ENCODE data around the gene REXO2.

The REXO2 gene

GRCh38 chr11:114401311-114401710 is 38.0 kb upstream of the REXO2 start:
- peak overlapping the region; percentile 100 for H3K27ac ChIP-seq (ENCODE audit: low read depth, low read length, severe bottlenecking)
- H3K9me3 ChIP-seq (ENCODE audit: control insufficient read depth, low read length): no peaks in the 10 kb centered on the region
- H3K4me1 ChIP-seq (ENCODE audit: control insufficient read depth, insufficient read depth, low read length, poor library complexity, severe bottlenecking): peaks cover 12% of the 10 kb centered on the region
- H3K36me3 ChIP-seq (ENCODE audit: control insufficient read depth, insufficient read depth, low read length): peaks cover 27% of the 10 kb centered on the region
- no CpG with 5 or more reads among the region's 4 CpGs for WGBS, 2 experiments (ENCODE audit: insufficient coverage in 2 of 2)
- peak overlapping the region; percentile 84 for H3K4me3 ChIP-seq (ENCODE audit: extremely low read depth, insufficient read depth, low read length, poor library complexity, severe bottlenecking)

GRCh38 chr11:114412946-114413345 is 26.3 kb upstream of the REXO2 start:
- Histone ChIP-seq H3K36me3 (ENCODE audit: control insufficient read depth, insufficient read depth, low read length) (peaks cover 53% of the 10 kb centered on the region), H3K4me1 (ENCODE audit: control insufficient read depth, insufficient read depth, low read length, poor library complexity, severe bottlenecking) (no peaks in the 10 kb centered on the region), H3K4me3 (ENCODE audit: extremely low read depth, insufficient read depth, low read length, poor library complexity, severe bottlenecking) (no peak overlapping the region), H3K9me3 (ENCODE audit: control insufficient read depth, low read length) (no peaks in the 10 kb centered on the region), H3K27ac (ENCODE audit: low read depth, low read length, severe bottlenecking) (no peak overlapping the region)
- WGBS, 2 experiments (ENCODE audit: insufficient coverage in 2 of 2): 100% methylated on average over 3 of the region's 4 CpGs

DNA sequence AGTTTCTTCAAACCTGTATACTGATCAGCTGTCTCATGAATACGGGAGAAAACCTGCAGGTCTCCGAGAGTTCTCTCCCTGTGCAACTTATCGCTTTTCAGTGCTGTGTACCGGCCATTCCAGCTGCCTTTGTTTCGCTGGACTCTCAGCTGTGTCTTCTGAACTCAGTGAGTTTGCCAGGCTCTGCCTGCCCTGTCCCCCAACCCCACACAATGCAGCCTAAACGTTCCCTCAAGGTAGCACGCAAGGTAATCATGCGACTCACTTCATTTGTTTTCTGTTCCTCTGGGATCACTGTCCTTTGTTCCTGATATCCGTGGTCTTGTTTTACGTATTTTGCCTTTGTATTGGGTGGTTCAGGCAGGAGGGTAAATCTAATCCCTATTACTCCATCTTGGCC is 25.3 kb upstream of the REXO2 start:
- Histone ChIP-seq H3K4me1 (ENCODE audit: control insufficient read depth, insufficient read depth, low read length, poor library complexity, severe bottlenecking) (no peaks in the 10 kb centered on the region), H3K36me3 (ENCODE audit: control insufficient read depth, insufficient read depth, low read length) (peaks cover 52% of the 10 kb centered on the region), H3K4me3 (ENCODE audit: extremely low read depth, insufficient read depth, low read length, poor library complexity, severe bottlenecking) (no peak overlapping the region), H3K27ac (ENCODE audit: low read depth, low read length, severe bottlenecking) (no peak overlapping the region), H3K9me3 (ENCODE audit: control insufficient read depth, low read length) (no peaks in the 10 kb centered on the region)
- 88 to 90% methylated on average over 8 to 9 of the region's 10 CpGs for WGBS, 2 experiments (ENCODE audit: insufficient coverage in 2 of 2)

GRCh38 chr11:114416441-114416961 is 22.8 kb upstream of the REXO2 start:
- H3K4me3 ChIP-seq (ENCODE audit: extremely low read depth, insufficient read depth, low read length, poor library complexity, severe bottlenecking): no peak overlapping the region
- no peaks in the 10 kb centered on the region for H3K9me3 ChIP-seq (ENCODE audit: control insufficient read depth, low read length)
- H3K27ac ChIP-seq (ENCODE audit: low read depth, low read length, severe bottlenecking): no peak overlapping the region
- peaks cover 30% of the 10 kb centered on the region for H3K36me3 ChIP-seq (ENCODE audit: control insufficient read depth, insufficient read depth, low read length)
- H3K4me1 ChIP-seq (ENCODE audit: control insufficient read depth, insufficient read depth, low read length, poor library complexity, severe bottlenecking): no peaks in the 10 kb centered on the region

GRCh38 chr11:114426280-114426679 is 13.0 kb upstream of the REXO2 start:
- Histone ChIP-seq H3K27ac (ENCODE audit: low read depth, low read length, severe bottlenecking) (no peak overlapping the region), H3K4me1 (ENCODE audit: control insufficient read depth, insufficient read depth, low read length, poor library complexity, severe bottlenecking) (no peaks in the 10 kb centered on the region), H3K36me3 (ENCODE audit: control insufficient read depth, insufficient read depth, low read length) (no peaks in the 10 kb centered on the region), H3K4me3 (ENCODE audit: extremely low read depth, insufficient read depth, low read length, poor library complexity, severe bottlenecking) (no peak overlapping the region), H3K9me3 (ENCODE audit: control insufficient read depth, low read length) (no peaks in the 10 kb centered on the region)
- WGBS, 2 experiments (ENCODE audit: insufficient coverage in 2 of 2): 93 to 100% methylated on average over 2 to 3 of the region's 4 CpGs

DNA sequence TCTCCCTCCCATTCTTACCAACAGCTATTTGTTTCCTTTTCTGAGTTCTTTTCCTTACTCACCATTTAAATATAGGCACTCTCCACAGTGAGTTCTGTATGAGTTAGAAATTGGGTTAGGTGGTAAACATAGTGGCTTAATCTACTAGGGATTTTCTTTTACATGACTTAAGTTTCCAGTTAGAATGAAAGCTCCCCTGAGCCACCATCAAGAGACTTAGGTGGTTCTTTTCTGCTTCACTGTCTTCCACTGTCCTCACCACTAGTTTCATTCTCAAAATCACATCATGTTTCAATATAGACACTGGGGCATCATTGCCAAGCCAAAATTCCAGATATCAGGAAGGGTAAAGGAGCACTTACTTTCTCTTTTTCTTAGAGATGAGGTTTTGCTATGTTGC is 9.0 kb upstream of the REXO2 start:
- H3K27ac ChIP-seq (ENCODE audit: low read depth, low read length, severe bottlenecking): no peak overlapping the region
- H3K36me3 ChIP-seq (ENCODE audit: control insufficient read depth, insufficient read depth, low read length): peaks cover 4% of the 10 kb centered on the region
- no peaks in the 10 kb centered on the region for H3K4me1 ChIP-seq (ENCODE audit: control insufficient read depth, insufficient read depth, low read length, poor library complexity, severe bottlenecking)
- no peaks in the 10 kb centered on the region for H3K9me3 ChIP-seq (ENCODE audit: control insufficient read depth, low read length)
- H3K4me3 ChIP-seq (ENCODE audit: extremely low read depth, insufficient read depth, low read length, poor library complexity, severe bottlenecking): no peak overlapping the region

DNA sequence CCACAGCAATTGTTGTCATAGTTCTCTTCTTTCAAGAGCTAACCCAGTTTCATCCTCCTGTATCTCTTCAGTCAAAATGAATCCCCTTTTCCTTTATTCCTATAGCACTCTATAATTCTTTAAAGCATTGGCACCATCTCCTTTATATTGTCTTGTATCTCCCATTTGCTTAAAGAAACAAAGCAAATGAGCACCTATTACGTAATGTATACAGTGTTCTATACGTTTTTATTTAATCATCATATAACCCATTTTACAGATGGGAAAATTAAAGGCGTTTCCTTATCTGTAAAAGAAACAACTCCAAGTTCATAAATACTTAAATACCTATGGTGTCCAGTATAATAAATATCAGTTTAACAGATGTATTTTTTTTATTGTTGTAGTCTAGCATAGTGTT is 6.4 kb upstream of the REXO2 start:
- Histone ChIP-seq H3K36me3 (ENCODE audit: control insufficient read depth, insufficient read depth, low read length) (peaks cover 4% of the 10 kb centered on the region), H3K4me3 (ENCODE audit: extremely low read depth, insufficient read depth, low read length, poor library complexity, severe bottlenecking) (no peak overlapping the region), H3K9me3 (ENCODE audit: control insufficient read depth, low read length) (no peaks in the 10 kb centered on the region), H3K4me1 (ENCODE audit: control insufficient read depth, insufficient read depth, low read length, poor library complexity, severe bottlenecking) (peaks cover 4% of the 10 kb centered on the region), H3K27ac (ENCODE audit: low read depth, low read length, severe bottlenecking) (no peak overlapping the region)
- WGBS, 2 experiments (ENCODE audit: insufficient coverage in 2 of 2): 100% methylated on average over 1 of the region's 3 CpGs; no CpG with 5 or more reads in 1 of the 2 experiments

- no peak overlapping the region for H3K4me3 ChIP-seq (ENCODE audit: extremely low read depth, insufficient read depth, low read length, poor library complexity, severe bottlenecking)
- H3K36me3 ChIP-seq (ENCODE audit: control insufficient read depth, insufficient read depth, low read length): peaks cover 4% of the 10 kb centered on the region
- H3K4me1 ChIP-seq (ENCODE audit: control insufficient read depth, insufficient read depth, low read length, poor library complexity, severe bottlenecking): peaks cover 8% of the 10 kb centered on the region
- 89% methylated on average over 3 of the region's 4 CpGs; no CpG with 5 or more reads in 1 of the 2 experiments for WGBS, 2 experiments (ENCODE audit: insufficient coverage in 2 of 2)
- H3K9me3 ChIP-seq (ENCODE audit: control insufficient read depth, low read length): no peaks in the 10 kb centered on the region
- H3K27ac ChIP-seq (ENCODE audit: low read depth, low read length, severe bottlenecking): no peak overlapping the region
These were observed 5.9 kb upstream of the REXO2 start for GRCh38 chr11:114433376-114433775.

DNA sequence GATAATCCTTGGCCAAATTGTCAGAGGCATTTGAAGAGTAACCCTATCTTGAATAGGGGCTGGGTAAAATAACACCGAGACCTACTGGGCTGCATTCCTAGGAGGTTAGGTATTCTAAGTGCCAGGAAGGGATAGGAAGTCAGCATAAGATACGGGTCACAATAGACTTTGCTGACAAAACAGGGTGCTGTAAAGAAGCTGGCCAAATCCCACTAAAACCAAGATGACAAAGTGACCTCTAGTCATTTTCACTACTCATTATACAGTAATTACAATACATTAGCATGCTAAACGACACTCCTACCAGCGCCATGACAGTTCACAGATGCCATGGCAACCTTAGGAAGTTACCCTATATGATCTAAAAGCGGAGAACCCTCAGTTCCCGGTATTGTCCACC is 964 bp upstream of the REXO2 start:
- Histone ChIP-seq H3K27ac (ENCODE audit: low read depth, low read length, severe bottlenecking) (peak overlapping the region; percentile 99), H3K9me3 (ENCODE audit: control insufficient read depth, low read length) (no peaks in the 10 kb centered on the region), H3K4me3 (ENCODE audit: extremely low read depth, insufficient read depth, low read length, poor library complexity, severe bottlenecking) (no peak overlapping the region), H3K36me3 (ENCODE audit: control insufficient read depth, insufficient read depth, low read length) (peaks cover 27% of the 10 kb centered on the region), H3K4me1 (ENCODE audit: control insufficient read depth, insufficient read depth, low read length, poor library complexity, severe bottlenecking) (peaks cover 25% of the 10 kb centered on the region)
- WGBS, 2 experiments (ENCODE audit: insufficient coverage in 2 of 2): 39 to 55% methylated on average over 3 to 4 of the region's 6 CpGs

DNA sequence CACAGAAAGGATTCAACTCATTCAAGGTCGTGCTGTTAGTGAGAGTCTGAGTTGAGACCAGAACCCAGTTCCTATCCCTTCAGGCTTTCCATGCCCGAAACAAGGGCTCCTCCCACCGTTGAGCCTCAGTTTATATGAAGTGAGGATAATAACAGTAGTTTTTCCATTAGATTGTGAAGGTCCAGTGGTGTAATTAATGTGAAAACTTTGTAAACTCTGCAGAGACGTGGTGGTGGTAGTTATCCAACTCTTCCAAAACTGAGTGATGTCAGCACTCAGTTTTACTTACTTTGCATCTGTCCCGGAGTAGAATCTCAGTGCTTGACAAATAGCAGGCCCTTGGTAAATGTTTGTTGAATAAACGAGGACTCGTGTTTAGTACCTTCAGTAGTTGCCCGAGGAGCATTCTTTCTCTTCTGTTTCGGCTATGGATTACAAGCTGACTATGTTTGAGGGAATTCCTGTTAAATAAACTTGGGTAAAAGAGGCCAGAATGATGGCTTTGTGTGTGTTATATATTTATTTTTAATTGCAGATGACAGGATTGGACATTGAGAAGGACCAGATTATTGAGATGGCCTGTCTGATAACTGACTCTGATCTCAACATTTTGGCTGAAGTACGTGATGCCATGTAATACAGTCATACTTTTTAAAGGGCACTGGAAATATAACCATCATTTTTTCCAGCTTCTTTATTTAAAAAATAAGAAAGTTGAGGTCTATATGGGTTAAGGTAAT is 1.0 kb downstream of the REXO2 start:
- 10 to 16% methylated on average over 5 to 6 of the region's 10 CpGs for WGBS, 2 experiments (ENCODE audit: insufficient coverage in 2 of 2)
- H3K4me1 ChIP-seq (ENCODE audit: control insufficient read depth, insufficient read depth, low read length, poor library complexity, severe bottlenecking): peaks cover 25% of the 10 kb centered on the region
- peaks cover 42% of the 10 kb centered on the region for H3K36me3 ChIP-seq (ENCODE audit: control insufficient read depth, insufficient read depth, low read length)
- H3K4me3 ChIP-seq (ENCODE audit: extremely low read depth, insufficient read depth, low read length, poor library complexity, severe bottlenecking): peak overlapping the region; percentile 99
- H3K27ac ChIP-seq (ENCODE audit: low read depth, low read length, severe bottlenecking): peak overlapping the region; percentile 99
- H3K9me3 ChIP-seq (ENCODE audit: control insufficient read depth, low read length): no peaks in the 10 kb centered on the region

DNA sequence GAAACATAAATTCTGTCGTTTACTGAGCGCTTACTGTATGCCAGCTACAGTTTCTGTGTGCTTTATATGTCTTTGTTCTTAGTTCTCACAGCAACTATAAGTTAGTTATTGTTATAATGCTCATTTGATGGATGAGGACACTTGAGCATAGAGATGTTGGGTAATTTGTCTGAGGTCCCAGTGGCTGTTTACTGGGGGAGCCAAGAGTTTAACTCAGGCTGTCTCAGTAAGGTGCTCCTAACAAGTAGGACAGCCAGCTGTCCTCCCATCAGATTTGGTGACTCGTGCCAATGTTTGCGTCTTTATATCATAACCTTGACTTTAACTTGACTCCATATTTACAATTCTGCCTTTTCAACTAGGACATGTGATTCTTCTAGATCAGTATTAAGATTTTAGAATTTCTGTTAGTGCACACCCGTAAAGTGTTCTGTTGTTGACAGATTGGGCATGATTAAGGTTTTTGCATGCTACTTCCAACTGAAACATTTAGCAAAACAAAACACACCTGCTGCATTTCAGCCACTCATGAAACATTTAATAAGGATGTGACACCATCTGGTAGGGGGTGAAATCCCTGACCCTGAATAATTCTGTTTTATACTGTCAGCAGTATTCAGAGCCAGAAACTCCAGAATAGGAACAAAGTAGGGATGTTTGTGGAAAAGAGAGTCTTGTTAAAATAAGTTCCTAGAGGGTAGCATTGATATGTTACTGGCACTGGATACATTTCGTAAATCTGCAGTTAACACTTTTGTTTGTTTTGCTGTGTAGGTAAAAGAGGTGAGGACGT is 1.9 kb downstream of the REXO2 start:
- Histone ChIP-seq H3K9me3 (ENCODE audit: control insufficient read depth, low read length) (no peaks in the 10 kb centered on the region), H3K36me3 (ENCODE audit: control insufficient read depth, insufficient read depth, low read length) (peaks cover 49% of the 10 kb centered on the region), H3K4me3 (ENCODE audit: extremely low read depth, insufficient read depth, low read length, poor library complexity, severe bottlenecking) (peak overlapping the region; percentile 99), H3K27ac (ENCODE audit: low read depth, low read length, severe bottlenecking) (peak overlapping the region; percentile 99), H3K4me1 (ENCODE audit: control insufficient read depth, insufficient read depth, low read length, poor library complexity, severe bottlenecking) (peaks cover 25% of the 10 kb centered on the region)
- WGBS, 2 experiments (ENCODE audit: insufficient coverage in 2 of 2): 72 to 75% methylated on average over 3 of the region's 7 CpGs

Measured in mesodermal cell (in vitro differentiated cells).